HepG2 (cell line): ENCODE measurements around the gene DIP2C. TPM values are rescaled to one million over a fixed set of nuclear protein-coding genes. Genes with fewer than 3 reads are reported as not detected.

ENCODE experiments used
- ATAC-seq: fragments of 200-7000 bp; cut with Tn5 transposase; 3 replicates; pipeline ENCODE4 v1.9.1; 2020; ENCODE audit warnings: mild to moderate bottlenecking, moderate library complexity
- BruUV-seq: library from RNA; stranded (reverse); fragments of 400-500 nt; replicated peaks from 2 replicates; lab custom pipeline; 2021; lab: Mats Ljungman, UMichigan
- CTCF ChIA-PET: fragments of 300-600 bp; formaldehyde crosslinking; extraction: SDS; loops from one replicate; lab custom pipeline; 2021; ENCODE audit warnings: low total read pairs, inconsistent platforms, low intra/inter-chr PET ratio; lab: Yijun Ruan, JAX
- POLR2A ChIA-PET: fragments of 350-600 bp; sonication (Branson Sonifier 250); formaldehyde crosslinking; loops from one replicate; lab custom pipeline; 2020; ENCODE audit warnings: antibody characterized with exemption, inconsistent platforms; lab: Yijun Ruan, JAX
- DNase-seq: peaks from one replicate; pipeline ENCODE4 v3.0.0-alpha.2; 2015; ENCODE audit warnings: low spot score
- FAIRE-seq: peaks from 3 replicates; lab custom pipeline; 2011; peaks lifted over from hg19 to GRCh38; lab: Jason Lieb, UNC
- H2AFZ ChIP-seq: one replicate; pipeline ENCODE4 v1.6.1; 2011; ENCODE audit warnings: low read length, inconsistent platforms
- H3K27ac ChIP-seq: fragments of 300-600 bp; 3 replicates; pipeline ENCODE4 v1.8.0; 2011; ENCODE audit warnings: mixed run types, mild to moderate bottlenecking, mixed read lengths, low read length, inconsistent platforms; ENCODE audit not compliant: insufficient read depth; ENCODE audit errors: extremely low read length
- H3K27me3 ChIP-seq, 2 experiments: fragments of 200-600 bp in 1 of 2; 2 replicates in 1 of 2; 3 replicates in 1 of 2; pipeline versions ENCODE4 v1.6.0 to v1.8.0; 2011; ENCODE audit warnings: low read length in 2 of 2, mild to moderate bottlenecking in 2 of 2, moderate library complexity in 2 of 2, inconsistent platforms in 1 of 2; ENCODE audit not compliant: insufficient read depth in 2 of 2, control insufficient read depth in 1 of 2
- H3K36me3 ChIP-seq, 2 experiments: fragments of 200-600 bp in 1 of 2; replicated peaks in 1 of 2; 2 replicates in 1 of 2; 3 replicates in 1 of 2; pipeline versions ENCODE4 v1.5.1 to v1.8.0; 2011; ENCODE audit warnings: low read length in 2 of 2, inconsistent platforms in 1 of 2; ENCODE audit not compliant: insufficient read depth in 2 of 2, control insufficient read depth in 1 of 2
- H3K4me1 ChIP-seq: 2 replicates; pipeline ENCODE4 v1.5.1; 2012; ENCODE audit warnings: low read length, inconsistent platforms; ENCODE audit not compliant: insufficient read depth
- H3K4me2 ChIP-seq: 2 replicates; pipeline ENCODE4 v1.6.0; 2011; ENCODE audit warnings: low read depth, low read length, inconsistent platforms
- H3K4me3 ChIP-seq, 3 experiments: fragments of 200-600 bp in 1 of 3; sonication (generic), shearing (Covaris generic) in 1 of 3; replicated peaks in 1 of 3; 2 replicates each; pipeline ENCODE4 v1.5.1; 2011 to 2016; ENCODE audit warnings: low read length in 3 of 3, inconsistent platforms in 2 of 3, low read depth in 2 of 3, mild to moderate bottlenecking in 2 of 3, control low read depth in 1 of 3, mixed read lengths in 1 of 3; ENCODE audit not compliant: insufficient read depth in 1 of 3
- H3K79me2 ChIP-seq: one replicate; pipeline ENCODE4 v1.6.1; 2011; ENCODE audit warnings: low read length, inconsistent platforms; ENCODE audit not compliant: insufficient read depth
- H3K9ac ChIP-seq: 2 replicates; pipeline ENCODE4 v1.6.0; 2011; ENCODE audit warnings: mild to moderate bottlenecking, low read depth, low read length, inconsistent platforms; ENCODE audit not compliant: insufficient read depth
- H3K9me3 ChIP-seq: 2 replicates; pipeline ENCODE4 v1.5.1; 2012; ENCODE audit warnings: mild to moderate bottlenecking, low read length
- H4K20me1 ChIP-seq: 2 replicates; pipeline ENCODE4 v1.6.0; 2011; ENCODE audit warnings: inconsistent platforms, mild to moderate bottlenecking, low read length, moderate library complexity; ENCODE audit not compliant: insufficient read depth
- ATRX ChIP-seq: sonication (generic); formaldehyde crosslinking; IDR thresholded peaks from 2 replicates; pipeline ENCODE4 v1.4.0; 2020; ENCODE audit warnings: missing genetic modification reagents, borderline replicate concordance
- RORA ChIP-seq: sonication (generic); formaldehyde crosslinking; IDR thresholded peaks from 2 replicates; pipeline ENCODE4 v1.5.0; 2020; ENCODE audit warnings: mild to moderate bottlenecking, missing genetic modification reagents, moderate library complexity
- ZBTB38 ChIP-seq: sonication (generic); formaldehyde crosslinking; IDR thresholded peaks from 2 replicates; pipeline ENCODE4 v1.5.1; 2020; ENCODE audit warnings: mild to moderate bottlenecking, missing genetic modification reagents
- ZNF225 ChIP-seq: sonication (generic); formaldehyde crosslinking; IDR thresholded peaks from 2 replicates; pipeline ENCODE4 v1.4.0; 2020; ENCODE audit warnings: mild to moderate bottlenecking, missing genetic modification reagents
- ZNF451 ChIP-seq: sonication (generic); formaldehyde crosslinking; IDR thresholded peaks from 2 replicates; pipeline ENCODE4 v1.5.0; 2020; ENCODE audit warnings: mild to moderate bottlenecking, missing genetic modification reagents
- ZNF569 ChIP-seq: sonication (generic); formaldehyde crosslinking; IDR thresholded peaks from 2 replicates; pipeline ENCODE4 v1.5.0; 2020; ENCODE audit warnings: mild to moderate bottlenecking, missing genetic modification reagents, moderate library complexity, borderline replicate concordance
- ZNF616 ChIP-seq: sonication (generic); formaldehyde crosslinking; IDR thresholded peaks from 2 replicates; pipeline ENCODE4 v1.5.0; 2020; ENCODE audit warnings: low read depth, mild to moderate bottlenecking, missing genetic modification reagents
- ZNF776 ChIP-seq: sonication (generic); formaldehyde crosslinking; IDR thresholded peaks from 2 replicates; pipeline ENCODE4 v1.4.0; 2020; ENCODE audit warnings: mild to moderate bottlenecking, missing genetic modification reagents
- ZSCAN25 ChIP-seq: sonication (generic); formaldehyde crosslinking; IDR thresholded peaks from 2 replicates; pipeline ENCODE4 v1.8.0; 2022; ENCODE audit warnings: mild to moderate bottlenecking, missing genetic modification reagents
- ZSCAN30 ChIP-seq: sonication (generic); formaldehyde crosslinking; IDR thresholded peaks from 2 replicates; pipeline ENCODE4 v1.5.0; 2020; ENCODE audit warnings: mild to moderate bottlenecking, missing genetic modification reagents
- WGBS: methylation state at CpG from one replicate; pipeline ENCODE4 v1.1.6; 2017; ENCODE audit warnings: low lambda C conversion rate; 5-methylcytosine and 5-hydroxymethylcytosine counted together
- in situ Hi-C: cut with HindIII; loops from 2 replicates; pipeline ENCODE4 v1.10.0; 2017; ENCODE audit warnings: low pct_unique_long_range_greater_than_20kb; ENCODE audit not compliant: extremely low pct_ligation_motif_present
- intact Hi-C: fragments of 100-400 bp; cut with micrococcal nuclease; formaldehyde crosslinking; loops from one replicate; pipeline ENCODE4 v1.10.0; 2022; ENCODE audit not compliant: unreplicated experiment
- polyA plus RNA-seq, 8 experiments: library from polyadenylated mRNA; depleted of rRNA in 3 of 8; stranded (reverse) in 7 of 8; unstranded in 1 of 8; fragments of >200 nt; fragmentation: Illumina TruSeq in 4 of 8; extraction: Trizol in 4 of 8; gene quantifications; 2 replicates each; pipeline versions ENCODE4 v1.2.1 to v1.2.3, GENCODE V29; 2011 to 2016; ENCODE audit warnings: low read depth in 4 of 8, missing spikeins in 1 of 8, mixed read lengths in 1 of 8; ENCODE audit not compliant: insufficient read depth in 1 of 8
- total RNA-seq, 5 experiments: library from RNA; depleted of rRNA; stranded (reverse); fragments of >200 nt; fragmentation: Illumina TruSeq; extraction: Trizol; gene quantifications; 2 replicates each; pipeline ENCODE4 v1.2.3, GENCODE V29; 2016; ENCODE audit warnings: low read depth in 1 of 5
- TF ChIP-seq, protein P1 (sequence below): sonication (generic); formaldehyde crosslinking; IDR thresholded peaks from 2 replicates; pipeline ENCODE4 v1.9.0; 2022; ENCODE audit warnings: missing genetic modification reagents, mild to moderate bottlenecking, borderline replicate concordance
- TF ChIP-seq, protein P2 (sequence below): sonication (generic); IDR thresholded peaks from 2 replicates; pipeline ENCODE4 v1.6.1; 2016; ENCODE audit warnings: low read depth, borderline replicate concordance
- TF ChIP-seq, protein P3 (sequence below): sonication (generic); formaldehyde crosslinking; IDR thresholded peaks from 2 replicates; pipeline ENCODE4 v1.5.0; 2020; ENCODE audit warnings: missing genetic modification reagents
- TF ChIP-seq, protein P4 (sequence below): sonication (generic); formaldehyde crosslinking; IDR thresholded peaks from 2 replicates; pipeline ENCODE4 v1.5.0; 2020; ENCODE audit warnings: mild to moderate bottlenecking, missing genetic modification reagents

The DIP2C gene
- total and polyA plus RNA-seq, 2 of the 13 experiments (the other 11 are each of a cell fraction or from before 2014, with no cell fraction given), result 2.2 to 2.7 TPM

DNA sequence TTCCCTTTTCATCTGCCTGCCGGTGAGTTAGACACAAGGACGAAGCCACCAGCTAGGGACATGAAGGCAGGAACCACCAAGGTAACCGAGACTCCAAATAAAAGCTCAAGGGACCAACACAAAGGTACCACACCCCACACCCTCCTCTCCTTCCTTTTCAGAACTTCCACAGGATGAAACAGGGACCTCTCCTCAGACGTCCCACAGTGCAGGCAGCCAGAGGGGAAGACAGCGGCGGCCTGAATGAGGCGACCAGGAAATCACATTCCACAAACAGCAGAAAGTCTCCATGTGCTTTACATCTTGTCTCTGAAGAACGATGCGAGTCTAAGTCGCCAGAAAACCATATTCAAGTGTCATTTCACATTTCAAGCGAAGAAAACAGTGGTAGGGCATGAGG lies 97.8 kb downstream of the DIP2C start:
- no peak overlapping the region for H3K4me3 ChIP-seq
- no peak overlapping the region for H3K4me2 ChIP-seq
- no peak overlapping the region for H3K9ac ChIP-seq
- no peak for FAIRE-seq
- ChIA-PET POLR2A (no interaction called here), CTCF (no interaction called here)
- H3K27me3 ChIP-seq, result no peaks in the 10 kb centered on the region
- H4K20me1 ChIP-seq, result no peaks in the 10 kb centered on the region
- BruUV-seq, result no TSS peak
- no peak for ATAC-seq
- H3K4me1 ChIP-seq, result no peaks in the 10 kb centered on the region
- intact Hi-C loops, result no loop called here
- in situ Hi-C loops, result no loop called here
- H3K79me2 ChIP-seq, result no peaks in the 10 kb centered on the region
- no peak overlapping the region for H3K27ac ChIP-seq
- TF ChIP-seq, protein P1, sequence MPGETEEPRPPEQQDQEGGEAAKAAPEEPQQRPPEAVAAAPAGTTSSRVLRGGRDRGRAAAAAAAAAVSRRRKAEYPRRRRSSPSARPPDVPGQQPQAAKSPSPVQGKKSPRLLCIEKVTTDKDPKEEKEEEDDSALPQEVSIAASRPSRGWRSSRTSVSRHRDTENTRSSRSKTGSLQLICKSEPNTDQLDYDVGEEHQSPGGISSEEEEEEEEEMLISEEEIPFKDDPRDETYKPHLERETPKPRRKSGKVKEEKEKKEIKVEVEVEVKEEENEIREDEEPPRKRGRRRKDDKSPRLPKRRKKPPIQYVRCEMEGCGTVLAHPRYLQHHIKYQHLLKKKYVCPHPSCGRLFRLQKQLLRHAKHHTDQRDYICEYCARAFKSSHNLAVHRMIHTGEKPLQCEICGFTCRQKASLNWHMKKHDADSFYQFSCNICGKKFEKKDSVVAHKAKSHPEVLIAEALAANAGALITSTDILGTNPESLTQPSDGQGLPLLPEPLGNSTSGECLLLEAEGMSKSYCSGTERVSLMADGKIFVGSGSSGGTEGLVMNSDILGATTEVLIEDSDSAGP (CRISPR knock-in tag), result no peak
- TF ChIP-seq, protein P2, sequence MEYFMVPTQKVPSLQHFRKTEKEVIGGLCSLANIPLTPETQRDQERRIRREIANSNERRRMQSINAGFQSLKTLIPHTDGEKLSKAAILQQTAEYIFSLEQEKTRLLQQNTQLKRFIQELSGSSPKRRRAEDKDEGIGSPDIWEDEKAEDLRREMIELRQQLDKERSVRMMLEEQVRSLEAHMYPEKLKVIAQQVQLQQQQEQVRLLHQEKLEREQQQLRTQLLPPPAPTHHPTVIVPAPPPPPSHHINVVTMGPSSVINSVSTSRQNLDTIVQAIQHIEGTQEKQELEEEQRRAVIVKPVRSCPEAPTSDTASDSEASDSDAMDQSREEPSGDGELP, result no peak
- TF ChIP-seq ZNF451 (CRISPR knock-in tag), result no peak
- H3K9me3 ChIP-seq, result no peaks in the 10 kb centered on the region
- 93% methylated on average over 11 of the region's 11 CpGs for WGBS
- no peaks in the 10 kb centered on the region for H3K36me3 ChIP-seq
- no peak for DNase-seq
- no peak overlapping the region for H2AFZ ChIP-seq

DNA sequence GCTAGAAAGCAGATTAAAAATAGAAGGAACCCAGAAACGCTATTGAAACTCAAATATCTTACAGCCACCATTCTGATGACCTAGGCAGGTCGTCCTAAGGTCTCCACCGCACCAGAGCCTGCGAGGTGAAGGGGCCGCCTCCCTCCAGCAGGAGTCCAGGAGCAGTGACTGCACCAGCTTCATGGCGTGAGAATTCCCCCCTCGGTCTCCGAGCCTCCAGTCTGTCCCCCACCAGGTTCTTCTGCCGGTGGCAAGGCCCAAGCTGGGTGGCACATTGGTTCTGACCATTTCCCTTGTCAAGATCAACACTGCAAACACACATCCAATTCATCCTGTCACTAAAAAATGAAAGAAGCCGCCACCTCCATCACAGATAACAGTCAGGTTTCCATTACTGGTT lies 98.7 kb downstream of the DIP2C start:
- H3K4me1 ChIP-seq, result no peaks in the 10 kb centered on the region
- no peak for DNase-seq
- intact Hi-C loops (no loop called here), in situ Hi-C loops (no loop called here)
- H3K4me3 ChIP-seq, result no peak overlapping the region
- H2AFZ ChIP-seq, result no peak overlapping the region
- no peaks in the 10 kb centered on the region for H3K36me3 ChIP-seq
- ChIA-PET CTCF (no interaction called here), POLR2A (no interaction called here)
- H4K20me1 ChIP-seq, result no peaks in the 10 kb centered on the region
- no peaks in the 10 kb centered on the region for H3K9me3 ChIP-seq
- 91% methylated on average over 10 of the region's 10 CpGs for WGBS
- H3K9ac ChIP-seq, result no peak overlapping the region
- no peaks in the 10 kb centered on the region for H3K27me3 ChIP-seq
- H3K79me2 ChIP-seq, result no peaks in the 10 kb centered on the region
- FAIRE-seq, result no peak
- no peak overlapping the region for H3K4me2 ChIP-seq
- BruUV-seq, result no TSS peak
- no peak overlapping the region for H3K27ac ChIP-seq
- no peak for ATAC-seq
- TF ChIP-seq, protein P3, sequence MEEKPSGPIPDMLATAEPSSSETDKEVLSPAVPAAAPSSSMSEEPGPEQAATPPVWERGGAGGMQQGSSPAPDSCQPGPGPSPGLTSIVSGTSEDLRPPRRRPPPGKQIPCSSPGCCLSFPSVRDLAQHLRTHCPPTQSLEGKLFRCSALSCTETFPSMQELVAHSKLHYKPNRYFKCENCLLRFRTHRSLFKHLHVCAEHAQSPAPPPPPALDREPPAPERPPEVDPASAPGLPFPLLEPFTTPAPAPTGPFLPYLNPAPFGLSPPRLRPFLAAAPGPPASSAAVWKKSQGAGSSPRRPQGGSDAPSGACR (CRISPR knock-in tag), result no peak
- no peak for TF ChIP-seq ZBTB38 (CRISPR knock-in tag)
- TF ChIP-seq, protein P4, sequence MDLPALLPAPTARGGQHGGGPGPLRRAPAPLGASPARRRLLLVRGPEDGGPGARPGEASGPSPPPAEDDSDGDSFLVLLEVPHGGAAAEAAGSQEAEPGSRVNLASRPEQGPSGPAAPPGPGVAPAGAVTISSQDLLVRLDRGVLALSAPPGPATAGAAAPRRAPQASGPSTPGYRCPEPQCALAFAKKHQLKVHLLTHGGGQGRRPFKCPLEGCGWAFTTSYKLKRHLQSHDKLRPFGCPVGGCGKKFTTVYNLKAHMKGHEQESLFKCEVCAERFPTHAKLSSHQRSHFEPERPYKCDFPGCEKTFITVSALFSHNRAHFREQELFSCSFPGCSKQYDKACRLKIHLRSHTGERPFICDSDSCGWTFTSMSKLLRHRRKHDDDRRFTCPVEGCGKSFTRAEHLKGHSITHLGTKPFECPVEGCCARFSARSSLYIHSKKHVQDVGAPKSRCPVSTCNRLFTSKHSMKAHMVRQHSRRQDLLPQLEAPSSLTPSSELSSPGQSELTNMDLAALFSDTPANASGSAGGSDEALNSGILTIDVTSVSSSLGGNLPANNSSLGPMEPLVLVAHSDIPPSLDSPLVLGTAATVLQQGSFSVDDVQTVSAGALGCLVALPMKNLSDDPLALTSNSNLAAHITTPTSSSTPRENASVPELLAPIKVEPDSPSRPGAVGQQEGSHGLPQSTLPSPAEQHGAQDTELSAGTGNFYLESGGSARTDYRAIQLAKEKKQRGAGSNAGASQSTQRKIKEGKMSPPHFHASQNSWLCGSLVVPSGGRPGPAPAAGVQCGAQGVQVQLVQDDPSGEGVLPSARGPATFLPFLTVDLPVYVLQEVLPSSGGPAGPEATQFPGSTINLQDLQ, result no peak
- no peak for TF ChIP-seq ZNF776 (CRISPR knock-in tag)
- TF ChIP-seq ATRX (CRISPR knock-in tag), result no peak
- no peak for TF ChIP-seq ZSCAN25 (CRISPR knock-in tag)
- TF ChIP-seq ZNF569 (CRISPR knock-in tag), result no peak
- no peak for TF ChIP-seq ZSCAN30 (CRISPR knock-in tag)
- no peak for TF ChIP-seq RORA (CRISPR knock-in tag)
- no peak for TF ChIP-seq ZNF225
- no peak for TF ChIP-seq ZNF616 (CRISPR knock-in tag)
